IMR-90 (cell line): ENCODE measurements around the gene MSI2. TPM values are rescaled to one million over a fixed set of nuclear protein-coding genes. Genes with fewer than 3 reads are reported as not detected.

ENCODE experiments used
- ATAC-seq: fragments of 200-7000 bp; cut with Tn5 transposase; 2 replicates; pipeline ENCODE4 v1.9.1; 2020; ENCODE audit warnings: low read depth, mild to moderate bottlenecking, moderate library complexity
- BruUV-seq: library from RNA; stranded (reverse); fragments of 400-500 nt; replicated peaks from 2 replicates; lab custom pipeline; 2021; lab: Mats Ljungman, UMichigan
- CTCF ChIA-PET: fragments of 300-600 bp; formaldehyde crosslinking; extraction: SDS; loops from one replicate; lab custom pipeline; 2021; ENCODE audit warnings: antibody characterized with exemption; lab: Yijun Ruan, JAX
- POLR2A ChIA-PET: fragments of 300-600 bp; sonication (Branson Sonifier 250); formaldehyde crosslinking; loops from one replicate; lab custom pipeline; 2022; ENCODE audit warnings: antibody characterized with exemption; ENCODE audit not compliant: unreplicated experiment; lab: Charles Lee
- DNase-seq: peaks from one replicate; pipeline ENCODE4 v3.0.0; 2013
- H2AFZ ChIP-seq: replicated peaks from 2 replicates; pipeline ENCODE3; 2013; ENCODE audit warnings: low read length, mild to moderate bottlenecking; ENCODE audit not compliant: poor library complexity
- H2AK5ac ChIP-seq: 2 replicates; pipeline ENCODE4 v1.6.1; 2013; ENCODE audit warnings: low read depth, low read length, inconsistent platforms
- H2AK9ac ChIP-seq: replicated peaks from 2 replicates; pipeline ENCODE3; 2013; ENCODE audit warnings: mild to moderate bottlenecking, low read depth, low read length, moderate library complexity; ENCODE audit not compliant: poor library complexity
- H2BK120ac ChIP-seq: 2 replicates; pipeline ENCODE4 v1.6.1; 2013; ENCODE audit warnings: low read depth, low read length, inconsistent platforms
- H2BK15ac ChIP-seq: 3 replicates; pipeline ENCODE4 v1.6.1; 2013; ENCODE audit warnings: low read depth, low read length, inconsistent platforms
- H2BK20ac ChIP-seq: 2 replicates; pipeline ENCODE4 v1.6.1; 2013; ENCODE audit warnings: low read depth, mild to moderate bottlenecking, inconsistent platforms, low read length, moderate library complexity
- H2BK5ac ChIP-seq: 2 replicates; pipeline ENCODE4 v1.6.1; 2013; ENCODE audit warnings: mild to moderate bottlenecking, low read depth, low read length, inconsistent platforms; ENCODE audit not compliant: poor library complexity, severe bottlenecking
- H3K14ac ChIP-seq: replicated peaks from 2 replicates; pipeline ENCODE4 v1.6.1; 2013; ENCODE audit warnings: low read depth, low read length, inconsistent platforms
- H3K18ac ChIP-seq: 2 replicates; pipeline ENCODE4 v1.6.1; 2013; ENCODE audit warnings: low read depth, low read length, control low read depth
- H3K23ac ChIP-seq: 2 replicates; pipeline ENCODE4 v1.6.1; 2013; ENCODE audit warnings: low read depth, low read length, inconsistent platforms
- H3K27ac ChIP-seq: 2 replicates; pipeline ENCODE4 v1.5.1; 2013; ENCODE audit warnings: mild to moderate bottlenecking, control low read depth, low read length; ENCODE audit not compliant: insufficient read depth
- H3K27me3 ChIP-seq: 2 replicates; pipeline ENCODE4 v1.6.1; 2013; ENCODE audit warnings: low read length; ENCODE audit not compliant: control insufficient read depth, insufficient read depth
- H3K36me3 ChIP-seq: 2 replicates; pipeline ENCODE4 v1.6.1; 2013; ENCODE audit warnings: low read length, mixed read lengths; ENCODE audit not compliant: control insufficient read depth, insufficient read depth
- H3K4ac ChIP-seq: 2 replicates; pipeline ENCODE4 v1.6.1; 2013; ENCODE audit warnings: low read depth, low read length, inconsistent platforms
- H3K4me1 ChIP-seq: 2 replicates; pipeline ENCODE4 v1.6.1; 2013; ENCODE audit warnings: low read length, mixed read lengths; ENCODE audit not compliant: control insufficient read depth, insufficient read depth
- H3K4me2 ChIP-seq: 2 replicates; pipeline ENCODE4 v1.6.1; 2013; ENCODE audit warnings: low read depth, mild to moderate bottlenecking, control low read depth, low read length, moderate library complexity
- H3K4me3 ChIP-seq: 2 replicates; pipeline ENCODE4 v1.5.1; 2013; ENCODE audit warnings: low read depth, mild to moderate bottlenecking, control low read depth, low read length, moderate library complexity; ENCODE audit not compliant: insufficient read depth
- H3K56ac ChIP-seq: 2 replicates; pipeline ENCODE4 v1.6.1; 2013; ENCODE audit warnings: low read length, inconsistent platforms; ENCODE audit not compliant: insufficient read depth; ENCODE audit errors: extremely low read depth
- H3K79me1 ChIP-seq, 2 experiments: 2 replicates each; pipeline ENCODE4 v1.6.1; 2013; ENCODE audit warnings: low read length in 2 of 2, inconsistent platforms in 1 of 2, low read depth in 1 of 2
- H3K9ac ChIP-seq: 2 replicates; pipeline ENCODE4 v1.6.1; 2013; ENCODE audit warnings: low read depth, low read length, control low read depth
- H3K9me1 ChIP-seq: 2 replicates; pipeline ENCODE4 v1.6.1; 2013; ENCODE audit warnings: low read length, inconsistent platforms; ENCODE audit not compliant: insufficient read depth
- H3K9me3 ChIP-seq: 2 replicates; pipeline ENCODE4 v1.6.1; 2013; ENCODE audit warnings: low read length; ENCODE audit not compliant: control insufficient read depth, insufficient read depth
- H4K20me1 ChIP-seq: 2 replicates; pipeline ENCODE4 v1.6.1; 2013; ENCODE audit warnings: low read length, inconsistent platforms; ENCODE audit not compliant: insufficient read depth
- H4K5ac ChIP-seq: 2 replicates; pipeline ENCODE4 v1.6.1; 2013; ENCODE audit warnings: mild to moderate bottlenecking, low read depth, low read length, control low read depth
- H4K8ac ChIP-seq, 2 experiments: 2 replicates each; pipeline ENCODE4 v1.6.1; 2013; ENCODE audit warnings: low read depth in 2 of 2, low read length in 2 of 2, control low read depth in 1 of 2, inconsistent platforms in 1 of 2
- H4K91ac ChIP-seq: 2 replicates; pipeline ENCODE4 v1.6.1; 2013; ENCODE audit warnings: low read depth, low read length, inconsistent platforms; ENCODE audit not compliant: insufficient read depth
- BHLHE40 ChIP-seq: fragments of 150-350 bp; IDR thresholded peaks from 2 replicates; pipeline ENCODE4 v1.6.1; 2016; ENCODE audit warnings: mild to moderate bottlenecking, low read depth, low read length
- CEBPB ChIP-seq: IDR thresholded peaks from 2 replicates; pipeline ENCODE4 v1.6.1; 2012; ENCODE audit warnings: low read depth, low read length, improper control_type of control experiment
- CHD1 ChIP-seq: IDR thresholded peaks from 2 replicates; pipeline ENCODE4 v1.6.1; 2012; ENCODE audit warnings: low read depth, low read length, improper control_type of control experiment
- FOS ChIP-seq: fragments of 150-350 bp; IDR thresholded peaks from 2 replicates; pipeline ENCODE4 v1.6.1; 2016; ENCODE audit warnings: low read depth, low read length
- MAFK ChIP-seq: IDR thresholded peaks from 2 replicates; pipeline ENCODE4 v1.6.1; 2012; ENCODE audit warnings: low read depth, low read length, improper control_type of control experiment
- MAZ ChIP-seq: IDR thresholded peaks from 2 replicates; pipeline ENCODE4 v1.6.1; 2012; ENCODE audit warnings: low read depth, mild to moderate bottlenecking, low read length, improper control_type of control experiment, moderate library complexity, borderline replicate concordance
- MXI1 ChIP-seq: IDR thresholded peaks from 2 replicates; pipeline ENCODE4 v1.6.1; 2012; ENCODE audit warnings: low read depth, mild to moderate bottlenecking, low read length, moderate library complexity, borderline replicate concordance
- NFE2L2 ChIP-seq: fragments of 150-350 bp; IDR thresholded peaks from 2 replicates; pipeline ENCODE4 v1.6.1; 2016; ENCODE audit warnings: low read depth, mild to moderate bottlenecking, low read length
- POLR2A ChIP-seq: IDR thresholded peaks from 2 replicates; pipeline ENCODE4 v1.6.1; 2012; ENCODE audit warnings: mild to moderate bottlenecking, low read depth, low read length
- RAD21 ChIP-seq: IDR thresholded peaks from 2 replicates; pipeline ENCODE4 v1.6.1; 2012; ENCODE audit warnings: low read length, improper control_type of control experiment
- RCOR1 ChIP-seq: IDR thresholded peaks from 2 replicates; pipeline ENCODE4 v1.6.1; 2012; ENCODE audit warnings: mild to moderate bottlenecking, low read length, improper control_type of control experiment; ENCODE audit not compliant: insufficient replicate concordance
- RFX5 ChIP-seq: IDR thresholded peaks from 2 replicates; pipeline ENCODE4 v1.8.0; 2012; ENCODE audit warnings: low read depth, mild to moderate bottlenecking, low read length, moderate library complexity
- SMC3 ChIP-seq: fragments of 150-350 bp; IDR thresholded peaks from 2 replicates; pipeline ENCODE4 v1.6.1; 2016; ENCODE audit warnings: low read depth, mild to moderate bottlenecking, antibody characterized with exemption, low read length, moderate library complexity
- WGBS, 2 experiments: methylation state at CpG; one replicate each; pipeline versions ENCODE4 v1.1.5 to v1.1.7; 2013; ENCODE audit warnings: missing lambda C conversion rate in 2 of 2; ENCODE audit not compliant: insufficient read length in 1 of 2; ENCODE audit errors: extremely low coverage in 2 of 2; 5-methylcytosine and 5-hydroxymethylcytosine counted together
- dilution Hi-C: fragments of 300-500 bp; cut with HindIII; formaldehyde crosslinking; loops from one replicate; pipeline ENCODE4 v1.14.3; 2018; ENCODE audit warnings: low sequenced_read_pairs; ENCODE audit not compliant: unreplicated experiment
- in situ Hi-C: fragments of 300-500 bp; cut with MboI; formaldehyde crosslinking; loops from 3 replicates; pipeline ENCODE4 v1.14.3; 2019; ENCODE audit warnings: low sequenced_read_pairs, inconsistent platforms, mixed read lengths
- intact Hi-C: fragments of 100-400 bp; cut with micrococcal nuclease; formaldehyde crosslinking; loops from 2 replicates; pipeline ENCODE4 v1.10.0; 2022
- polyA plus RNA-seq, 3 experiments: library from polyadenylated mRNA; depleted of rRNA; stranded (reverse); fragments of >200 nt; gene quantifications; 2 replicates each; pipeline ENCODE4 v1.2.3, GENCODE V29; 2012; ENCODE audit warnings: low replicate concordance in 1 of 3
- total RNA-seq: library from RNA; depleted of rRNA; stranded (reverse); fragments of >200 nt; gene quantifications from 2 replicates; pipeline ENCODE4 v1.2.3, GENCODE V29; 2012
- TF ChIP-seq, protein P1 (sequence below): fragments of 150-350 bp; IDR thresholded peaks from 2 replicates; pipeline ENCODE4 v1.6.1; 2016; ENCODE audit warnings: low read depth, mild to moderate bottlenecking, low read length, moderate library complexity, borderline replicate concordance
- TF ChIP-seq, protein P2 (sequence below): conservative IDR thresholded peaks from 2 replicates; pipeline ENCODE4 v1.5.1; 2012; ENCODE audit warnings: mild to moderate bottlenecking, low read depth, low read length, improper control_type of control experiment
- TF ChIP-seq, protein P3 (sequence below): fragments of 150-350 bp; IDR thresholded peaks from 2 replicates; pipeline ENCODE4 v1.6.1; 2017; ENCODE audit warnings: mild to moderate bottlenecking, antibody characterized with exemption, low read length, low read depth

Gene MSI2
- total and polyA plus RNA-seq, 2 of the 4 experiments (the other 2 are of a cell fraction): 13.0 to 16.0 TPM

DNA sequence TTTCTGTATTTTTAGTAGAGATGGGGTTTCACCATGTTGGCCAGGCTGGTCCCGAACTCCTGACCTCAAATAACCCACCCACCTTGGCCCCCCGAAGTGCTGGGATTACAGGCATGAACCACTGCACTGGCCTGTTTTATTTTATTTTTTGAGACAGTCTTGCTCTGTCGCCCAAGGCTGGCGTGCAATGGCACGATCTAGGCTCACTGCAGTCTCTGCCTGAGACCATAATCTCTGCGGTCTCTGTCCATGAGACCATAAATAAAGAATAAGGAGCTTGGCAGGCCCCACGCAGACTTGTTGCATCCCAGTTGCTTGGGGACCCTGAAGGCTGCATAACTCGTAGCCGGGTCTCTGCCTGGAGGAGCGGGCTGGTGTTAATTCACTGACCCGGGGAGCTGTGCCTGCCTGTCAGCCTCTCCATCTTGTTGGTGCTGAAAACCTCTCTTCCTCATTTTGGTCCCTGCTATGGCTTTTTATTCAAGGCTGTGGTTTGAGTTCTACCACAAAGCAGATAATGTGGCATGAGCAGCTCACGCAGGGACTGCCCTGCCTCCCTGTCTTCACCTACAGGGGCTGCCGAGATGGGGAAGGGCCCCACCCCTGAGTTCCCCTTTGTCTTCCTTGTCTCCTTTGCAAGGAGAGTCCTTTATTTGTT lies 82.1 kb downstream of the MSI2 start:
- Histone ChIP-seq H3K9me3 (no peaks in the 10 kb centered on the region), H2BK5ac (no peak overlapping the region), H4K8ac (no peak overlapping the region), H4K20me1 (0 out of 2 replicates have a peak, but pooled peaks cover 4% of the 10 kb centered on the region), H3K56ac (no peak overlapping the region), H2AK9ac (no peak overlapping the region), H2AK5ac (no peak overlapping the region), H4K5ac (no peak overlapping the region), H3K4me3 (no peak overlapping the region), H3K79me1 (peaks cover 4 to 8% of the 10 kb centered on the region in 2 experiments; a peak in 2 of 4 replicates), H2AFZ (no peak overlapping the region), H2BK15ac (no peak overlapping the region), H3K9me1 (0 out of 2 replicates have a peak, but pooled peaks cover 2% of the 10 kb centered on the region), H3K9ac (no peak overlapping the region), H3K4ac (no peak overlapping the region), H3K14ac (no peak overlapping the region), H3K4me1 (no peaks in the 10 kb centered on the region), H3K4me2 (no peak overlapping the region), H3K36me3 (no peaks in the 10 kb centered on the region), H3K23ac (no peak overlapping the region), H4K91ac (no peak overlapping the region), H2BK120ac (no peak overlapping the region), H2BK20ac (no peak overlapping the region), H3K18ac (no peak overlapping the region), H3K27me3 (no peaks in the 10 kb centered on the region), H3K27ac (no peak overlapping the region)
- ChIA-PET CTCF (no interaction called here), POLR2A (no interaction called here)
- in situ Hi-C loops (no loop called here), dilution Hi-C loops (no loop called here), intact Hi-C loops (no loop called here)
- WGBS, 2 experiments: 88% methylated on average over 9 of the region's 13 CpGs; no CpG with 5 or more reads in 1 of the 2 experiments
- ATAC-seq (no peak), DNase-seq (no peak)
- no TSS peak for BruUV-seq
- TF ChIP-seq, protein P1, sequence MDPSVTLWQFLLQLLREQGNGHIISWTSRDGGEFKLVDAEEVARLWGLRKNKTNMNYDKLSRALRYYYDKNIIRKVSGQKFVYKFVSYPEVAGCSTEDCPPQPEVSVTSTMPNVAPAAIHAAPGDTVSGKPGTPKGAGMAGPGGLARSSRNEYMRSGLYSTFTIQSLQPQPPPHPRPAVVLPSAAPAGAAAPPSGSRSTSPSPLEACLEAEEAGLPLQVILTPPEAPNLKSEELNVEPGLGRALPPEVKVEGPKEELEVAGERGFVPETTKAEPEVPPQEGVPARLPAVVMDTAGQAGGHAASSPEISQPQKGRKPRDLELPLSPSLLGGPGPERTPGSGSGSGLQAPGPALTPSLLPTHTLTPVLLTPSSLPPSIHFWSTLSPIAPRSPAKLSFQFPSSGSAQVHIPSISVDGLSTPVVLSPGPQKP: no peak
- no peak for TF ChIP-seq RFX5
- TF ChIP-seq NFE2L2: no peak
- no peak for TF ChIP-seq FOS
- TF ChIP-seq RCOR1: no peak
- no peak for TF ChIP-seq SMC3
- TF ChIP-seq MAZ: no peak
- TF ChIP-seq MXI1: no peak
- TF ChIP-seq, protein P2, sequence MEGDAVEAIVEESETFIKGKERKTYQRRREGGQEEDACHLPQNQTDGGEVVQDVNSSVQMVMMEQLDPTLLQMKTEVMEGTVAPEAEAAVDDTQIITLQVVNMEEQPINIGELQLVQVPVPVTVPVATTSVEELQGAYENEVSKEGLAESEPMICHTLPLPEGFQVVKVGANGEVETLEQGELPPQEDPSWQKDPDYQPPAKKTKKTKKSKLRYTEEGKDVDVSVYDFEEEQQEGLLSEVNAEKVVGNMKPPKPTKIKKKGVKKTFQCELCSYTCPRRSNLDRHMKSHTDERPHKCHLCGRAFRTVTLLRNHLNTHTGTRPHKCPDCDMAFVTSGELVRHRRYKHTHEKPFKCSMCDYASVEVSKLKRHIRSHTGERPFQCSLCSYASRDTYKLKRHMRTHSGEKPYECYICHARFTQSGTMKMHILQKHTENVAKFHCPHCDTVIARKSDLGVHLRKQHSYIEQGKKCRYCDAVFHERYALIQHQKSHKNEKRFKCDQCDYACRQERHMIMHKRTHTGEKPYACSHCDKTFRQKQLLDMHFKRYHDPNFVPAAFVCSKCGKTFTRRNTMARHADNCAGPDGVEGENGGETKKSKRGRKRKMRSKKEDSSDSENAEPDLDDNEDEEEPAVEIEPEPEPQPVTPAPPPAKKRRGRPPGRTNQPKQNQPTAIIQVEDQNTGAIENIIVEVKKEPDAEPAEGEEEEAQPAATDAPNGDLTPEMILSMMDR: no peak
- TF ChIP-seq MAFK: no peak
- no peak for TF ChIP-seq POLR2A
- TF ChIP-seq CEBPB: no peak
- no peak for TF ChIP-seq BHLHE40
- TF ChIP-seq, protein P3, sequence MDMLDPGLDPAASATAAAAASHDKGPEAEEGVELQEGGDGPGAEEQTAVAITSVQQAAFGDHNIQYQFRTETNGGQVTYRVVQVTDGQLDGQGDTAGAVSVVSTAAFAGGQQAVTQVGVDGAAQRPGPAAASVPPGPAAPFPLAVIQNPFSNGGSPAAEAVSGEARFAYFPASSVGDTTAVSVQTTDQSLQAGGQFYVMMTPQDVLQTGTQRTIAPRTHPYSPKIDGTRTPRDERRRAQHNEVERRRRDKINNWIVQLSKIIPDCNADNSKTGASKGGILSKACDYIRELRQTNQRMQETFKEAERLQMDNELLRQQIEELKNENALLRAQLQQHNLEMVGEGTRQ: no peak
- no peak for TF ChIP-seq RAD21
- no peak for TF ChIP-seq CHD1
